Stimulated activated CD4-positive, alpha-beta T cell treated with anti-CD3 and anti-CD28 coated beads, Interleukin-15, amount 100 ng/mL, for 24 hours (primary cell): ENCODE results near the gene UNC93B1.
A peak's percentile ranks its signal among the peaks of the same experiment; 100 is the strongest.

ENCODE experiments used
- DNase-seq: peaks from one replicate; pipeline ENCODE4 v3.0.0-alpha.2; 2020

UNC93B1 gene

GRCh38 chr11:68040101-68040956, 36.4 kb upstream of the UNC93B1 start:
- DNase-seq: peak; percentile 72

DNA sequence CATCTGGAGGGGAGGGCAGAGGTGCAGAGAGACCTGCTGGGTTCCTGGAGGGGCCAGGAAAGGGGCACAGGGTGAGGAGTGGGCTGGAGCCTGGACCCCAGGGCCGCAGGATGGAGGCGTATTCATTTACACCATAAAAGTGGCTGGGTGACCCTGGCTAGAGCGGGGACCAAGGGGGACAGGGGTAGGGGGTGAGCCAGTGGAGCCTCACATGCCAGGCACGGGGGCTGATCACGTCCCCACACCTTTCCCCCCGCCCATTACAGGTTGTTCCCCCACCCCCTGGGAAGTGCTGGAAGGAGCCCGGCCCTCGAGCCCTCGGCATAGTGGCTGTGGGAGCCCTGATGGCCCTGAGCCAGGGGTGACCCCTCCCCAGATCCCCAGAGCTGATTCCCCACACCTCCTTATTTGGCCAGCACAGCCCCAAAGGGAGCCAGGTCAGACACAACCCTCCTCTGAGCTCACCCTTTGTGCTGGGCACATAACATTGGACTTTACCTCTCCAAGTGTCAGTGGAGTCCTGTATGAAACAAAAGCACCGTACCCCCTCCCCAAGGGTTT, 35.7 kb upstream of the UNC93B1 start:
- no peak for DNase-seq

DNA sequence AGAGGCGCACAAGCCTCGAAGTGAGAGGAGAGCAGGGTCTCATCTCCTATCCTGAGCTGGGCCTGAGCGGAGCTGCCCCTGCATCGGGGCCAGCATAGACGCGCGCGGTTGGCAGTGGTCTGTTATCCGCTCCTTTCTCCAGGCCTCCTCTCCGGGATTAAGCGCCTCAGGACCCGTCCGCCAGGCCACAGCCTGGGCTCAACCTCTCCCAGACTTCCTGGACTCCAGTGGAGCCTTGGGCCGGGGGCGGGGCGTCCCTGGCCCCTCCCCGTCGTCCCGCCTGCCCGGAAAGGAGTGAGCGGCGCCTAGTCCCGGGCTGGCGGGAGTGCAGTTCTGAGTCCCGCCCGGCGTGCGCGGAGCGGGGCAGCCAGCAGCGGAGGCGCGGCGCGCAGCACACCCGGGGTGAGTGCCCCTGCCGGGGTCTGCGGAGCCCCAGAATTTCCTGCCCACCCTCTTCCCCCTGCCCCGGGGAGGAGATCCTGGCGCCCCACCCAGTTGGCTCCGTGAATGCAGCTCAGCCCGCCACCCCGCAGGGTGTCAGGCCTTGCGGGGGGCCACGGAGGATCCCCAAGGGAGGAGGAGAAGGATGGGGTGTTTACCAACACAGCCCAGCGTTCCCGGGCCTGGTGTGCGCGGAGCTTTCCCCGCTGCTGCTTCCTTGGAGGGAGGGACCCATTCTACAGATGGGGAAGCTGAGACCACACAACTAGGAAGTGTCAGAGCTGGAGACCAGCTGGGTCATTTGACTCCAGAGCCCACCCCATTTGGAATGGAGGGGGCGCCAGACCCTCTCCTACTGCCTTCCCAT, 35.0 kb upstream of the UNC93B1 start, which contains the start of gene TCIRG1:
TSS of gene TCIRG1 (plus strand) at position 308 of the 808 bp plus-strand sequence. CDS start 2,247 bp downstream, outside the sequence.
- peak; percentile 83 for DNase-seq

DNA sequence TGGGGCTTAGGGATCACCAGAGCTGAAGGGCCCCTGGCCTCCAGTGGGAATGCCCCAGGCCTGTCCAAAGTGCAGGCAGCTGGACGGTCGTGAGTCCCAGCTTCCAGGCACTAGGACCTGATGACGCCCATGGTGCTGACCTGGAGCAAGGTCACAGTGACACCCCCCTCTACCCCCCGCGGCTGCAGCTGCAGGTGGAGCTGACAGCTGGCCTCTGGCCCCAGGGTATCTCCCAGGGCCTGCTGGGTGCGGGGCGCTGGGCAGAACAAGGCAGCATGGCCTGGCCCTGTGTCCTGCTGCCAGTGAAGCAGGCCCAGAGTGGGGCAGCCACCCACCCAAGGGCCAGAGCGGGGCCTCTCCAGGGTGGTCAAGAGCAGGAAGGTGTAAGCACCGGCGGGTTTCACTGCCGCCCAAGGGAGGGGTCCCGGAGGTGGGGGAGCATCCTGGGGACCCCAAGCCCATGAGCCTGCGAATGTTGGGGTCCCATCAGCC, 34.4 kb upstream of the UNC93B1 start:
- no peak for DNase-seq

- DNase-seq: no peak
These were observed 33.7 kb upstream of the UNC93B1 start for GRCh38 chr11:68037411-68038225.

DNA sequence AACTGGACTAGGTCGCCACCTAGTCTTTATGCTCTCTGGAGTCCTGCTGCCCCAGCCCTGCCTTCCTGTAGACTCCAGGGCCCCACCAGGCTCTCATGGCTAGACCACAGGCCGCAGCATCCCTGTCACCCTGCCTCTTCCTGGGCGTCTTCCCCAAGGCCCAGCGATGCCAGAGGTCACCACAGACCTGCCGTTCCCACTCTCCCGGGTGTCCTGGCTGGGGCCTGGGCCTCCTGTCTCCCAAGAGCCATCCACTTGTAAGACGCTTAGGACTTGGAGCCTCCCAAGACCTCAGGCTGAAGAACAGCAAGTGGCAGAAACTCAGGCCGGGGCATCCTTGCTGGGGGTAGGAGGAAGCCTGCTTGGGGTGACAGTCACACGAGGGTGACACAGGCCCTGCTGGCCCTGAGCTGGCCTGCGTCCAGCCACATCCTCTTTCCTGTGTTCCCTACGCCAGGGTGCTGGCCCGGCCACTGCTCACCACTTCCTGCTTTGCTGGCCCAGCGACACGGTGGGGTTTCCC, 32.9 kb upstream of the UNC93B1 start:
- DNase-seq: no peak

- no peak for DNase-seq
These were observed 32.3 kb upstream of the UNC93B1 start for GRCh38 chr11:68036141-68036716.

GRCh38 chr11:68035266-68035876, 31.5 kb upstream of the UNC93B1 start:
- no peak for DNase-seq

DNA sequence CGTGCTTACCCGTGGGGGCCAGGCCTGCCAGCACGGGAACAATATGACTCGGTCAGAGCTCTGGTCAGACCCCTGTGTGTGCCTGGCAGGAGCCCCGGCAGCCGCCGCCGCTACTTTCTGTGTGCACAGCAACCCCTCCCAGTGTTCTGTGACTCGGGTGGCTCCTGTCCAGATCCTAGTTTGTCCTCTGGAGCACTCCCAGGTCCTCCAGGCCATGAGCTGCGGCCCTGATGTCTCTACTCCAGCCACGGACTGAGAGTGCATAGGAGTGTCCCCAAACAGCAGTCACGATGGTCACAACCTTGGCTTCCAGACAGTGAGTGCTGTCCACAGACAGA, 29.8 kb upstream of the UNC93B1 start:
- no peak for DNase-seq

- no peak for DNase-seq
These were observed 29.3 kb upstream of the UNC93B1 start for GRCh38 chr11:68032997-68033707.

- DNase-seq: no peak
These were observed 28.1 kb upstream of the UNC93B1 start for GRCh38 chr11:68032003-68032402.

- peak; percentile 31 for DNase-seq
These were observed 27.2 kb upstream of the UNC93B1 start for GRCh38 chr11:68031144-68031464.

DNA sequence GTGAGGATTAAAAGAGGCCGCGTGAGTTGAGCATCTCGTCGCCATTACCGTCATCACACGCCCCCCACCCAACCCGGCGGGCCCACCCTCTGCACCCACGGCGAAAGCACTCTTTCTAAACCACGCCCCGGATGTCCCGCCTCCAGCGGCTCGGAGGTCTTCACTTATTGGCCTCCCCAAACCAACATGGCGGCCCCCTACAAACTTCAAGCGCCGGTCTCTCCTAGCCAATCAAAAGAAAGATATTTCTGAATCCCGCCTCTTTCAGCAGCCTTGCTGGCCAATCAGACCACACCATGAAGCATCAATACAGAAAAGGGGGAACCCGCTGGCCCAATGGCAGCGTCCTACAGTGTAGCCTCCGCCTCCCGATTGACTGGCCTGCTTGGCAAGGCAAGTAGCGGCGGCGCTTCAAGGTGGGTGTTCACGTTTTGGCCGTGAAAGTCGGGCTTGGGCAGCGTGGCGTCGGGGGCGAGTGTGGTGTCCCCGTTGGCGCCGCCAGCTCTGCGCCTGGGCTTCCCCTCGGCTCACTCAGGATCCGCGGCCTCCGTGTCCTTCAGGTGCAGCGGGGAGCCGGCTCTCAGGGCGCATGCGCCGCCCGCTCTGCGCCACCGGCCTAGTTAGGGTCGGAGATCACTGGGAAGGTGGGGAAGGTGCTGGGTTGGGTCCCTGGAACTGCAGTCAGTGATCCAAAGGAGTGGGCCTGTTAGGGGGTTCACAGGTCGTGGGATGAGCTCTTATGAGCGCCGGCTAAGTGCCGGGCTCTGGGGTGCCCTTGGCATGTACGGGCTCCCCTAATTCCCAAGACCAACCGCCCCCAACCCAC, 26.6 kb upstream of the UNC93B1 start, which contains the start of gene NDUFS8:
TSS of gene NDUFS8 (plus strand) at position 364 of the 826 bp plus-strand sequence. CDS start 1,471 bp downstream, outside the sequence.
- peak; percentile 99 for DNase-seq

DNA sequence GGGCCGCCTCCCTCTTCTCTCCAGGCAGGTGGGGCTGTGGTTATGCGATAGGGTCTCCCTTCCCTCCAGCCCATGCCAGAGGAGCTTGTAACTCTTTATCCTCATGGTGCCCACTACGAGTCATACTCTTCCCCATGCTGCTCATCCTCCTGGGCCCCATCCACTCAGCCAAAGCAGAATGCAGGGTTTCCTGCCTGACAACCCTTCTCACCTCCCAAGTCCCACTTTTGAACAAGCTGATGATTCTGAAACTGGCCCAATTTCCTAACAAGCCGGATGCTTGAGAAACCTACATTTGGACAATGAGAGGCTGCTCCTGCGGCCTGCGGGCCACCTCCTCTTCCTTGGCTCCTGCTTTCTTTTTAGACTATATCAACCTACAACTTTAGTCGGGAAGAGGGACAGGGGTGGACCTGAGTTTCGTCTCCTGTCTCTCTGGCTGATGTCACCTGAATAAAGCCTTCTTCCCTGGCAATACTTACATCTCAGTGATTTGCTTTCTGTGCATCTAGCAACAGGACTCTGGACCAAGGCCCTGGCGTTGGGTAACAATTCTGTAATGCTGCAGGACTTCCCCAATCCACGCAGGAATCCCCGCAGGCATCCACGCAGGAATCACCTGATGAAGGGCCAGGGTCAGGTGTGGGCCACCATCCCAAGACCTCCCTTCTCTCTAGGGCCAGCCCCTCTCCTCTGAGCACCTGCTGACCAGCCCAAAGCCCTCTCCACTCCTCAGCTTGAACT, 25.1 kb upstream of the UNC93B1 start:
- no peak for DNase-seq

GRCh38 chr11:68027667-68028066, 23.8 kb upstream of the UNC93B1 start:
- no peak for DNase-seq

DNA sequence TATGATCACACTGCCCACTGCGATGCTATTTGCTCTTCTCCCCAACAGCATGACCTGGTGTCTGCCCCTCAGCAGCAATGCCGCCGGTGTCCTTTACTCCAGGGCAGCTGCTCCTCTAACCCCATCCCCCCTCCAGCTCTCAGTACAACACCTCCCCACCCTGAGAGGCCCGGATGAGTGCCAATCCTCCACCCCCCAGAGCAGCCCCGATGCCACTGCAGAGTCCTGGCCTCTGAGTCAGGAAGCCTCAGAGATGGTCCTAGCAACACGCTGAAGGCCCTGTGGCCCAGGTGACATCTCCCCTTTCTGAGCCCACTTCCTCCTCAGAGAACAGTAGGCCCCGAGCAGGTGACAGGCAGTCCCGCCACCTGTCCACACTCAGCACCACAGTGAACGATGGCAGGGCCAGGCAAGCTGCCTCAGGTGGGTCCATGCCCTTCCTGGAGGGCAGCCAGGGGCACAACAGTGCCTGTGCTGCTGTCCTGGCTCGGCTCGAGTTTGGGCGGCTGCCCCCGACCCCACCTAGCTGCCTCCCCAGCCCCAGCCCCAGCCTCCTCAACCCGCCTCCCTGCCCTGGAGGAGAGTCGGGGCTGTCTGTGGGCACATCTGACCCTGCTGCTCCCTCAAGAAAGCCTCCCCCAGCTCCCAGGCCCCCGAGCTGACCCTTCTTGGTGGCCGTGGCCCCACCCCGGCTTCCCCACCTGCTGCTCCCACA, 22.7 kb upstream of the UNC93B1 start:
- DNase-seq: no peak

DNA sequence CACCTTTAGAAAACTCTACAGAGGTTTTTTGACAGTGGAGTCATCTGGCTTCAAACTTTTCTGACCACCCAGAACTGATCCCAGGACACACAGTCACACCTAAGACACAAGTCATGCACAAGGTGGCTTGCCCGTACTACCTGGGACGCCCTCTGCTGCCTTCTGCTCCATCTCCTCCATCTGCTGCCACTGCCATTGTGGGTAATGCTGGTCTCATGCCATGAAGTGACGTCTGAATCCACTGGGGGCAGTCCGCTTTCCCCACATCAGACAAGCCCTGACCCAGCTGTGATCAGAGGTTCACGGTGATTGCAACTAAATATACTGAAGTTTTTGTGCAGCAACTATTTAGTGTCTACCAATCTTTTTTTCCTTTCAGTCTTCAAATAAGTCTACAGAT, 21.1 kb upstream of the UNC93B1 start:
- DNase-seq: no peak

DNA sequence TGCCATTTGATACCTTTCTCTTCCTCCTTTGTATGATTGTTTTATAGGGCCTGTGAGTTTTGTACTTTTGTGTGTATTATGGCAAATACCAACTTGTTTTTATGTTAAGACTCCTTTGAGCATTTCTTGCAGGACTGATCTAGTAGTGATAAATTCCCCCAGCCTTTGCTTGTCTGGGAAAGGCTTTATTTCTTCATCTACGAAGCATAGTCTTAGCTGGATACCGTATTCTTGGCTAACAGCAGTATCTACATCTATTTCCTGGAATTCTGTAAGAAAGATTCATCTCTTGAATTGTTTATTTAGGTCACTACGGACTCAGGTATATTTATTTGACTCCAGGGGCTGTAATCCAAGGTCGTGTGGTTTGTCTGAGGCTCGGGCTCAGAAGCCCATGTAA, 20.6 kb upstream of the UNC93B1 start:
- DNase-seq: no peak
